HuH-7 (cell line): ENCODE data around the gene ITGB4.

Experiments
- DNase-seq: peaks from one replicate; pipeline ENCODE4 v3.0.0; 2011; ENCODE audit warnings: low spot score

ITGB4 gene

GRCh38 chr17:75791254-75791653, 70.0 kb downstream of the ITGB4 start:
- no peak for DNase-seq

- no peak for DNase-seq
Observed at GRCh38 chr17:75793460-75793859, 72.2 kb downstream of the ITGB4 start.

- DNase-seq: no peak
Observed at GRCh38 chr17:75795820-75796607, 74.8 kb downstream of the ITGB4 start.

GRCh38 chr17:75799402-75799801, 78.1 kb downstream of the ITGB4 start:
- no peak for DNase-seq

GRCh38 chr17:75803883-75804282, 82.6 kb downstream of the ITGB4 start:
- no peak for DNase-seq

GRCh38 chr17:75806822-75807500, 85.7 kb downstream of the ITGB4 start:
- no peak for DNase-seq
